ENCODE results near the gene PEX6.

GRCh38 chr6:42959917-42960242, 19.1 kb downstream of the PEX6 start:
- TF ChIP-seq GATA2 (IDR thresholded peaks at IDR 0.05; ENCODE audit: low read depth, low read length), result no peak
- TF ChIP-seq GATA3 (IDR thresholded peaks at IDR 0.05; ENCODE audit: low read depth, low read length), result no peak
